ENCODE measurements around the gene ZNRF1.
A peak's percentile ranks its signal among the peaks of the same experiment; 100 is the strongest.

The ZNRF1 gene

DNA sequence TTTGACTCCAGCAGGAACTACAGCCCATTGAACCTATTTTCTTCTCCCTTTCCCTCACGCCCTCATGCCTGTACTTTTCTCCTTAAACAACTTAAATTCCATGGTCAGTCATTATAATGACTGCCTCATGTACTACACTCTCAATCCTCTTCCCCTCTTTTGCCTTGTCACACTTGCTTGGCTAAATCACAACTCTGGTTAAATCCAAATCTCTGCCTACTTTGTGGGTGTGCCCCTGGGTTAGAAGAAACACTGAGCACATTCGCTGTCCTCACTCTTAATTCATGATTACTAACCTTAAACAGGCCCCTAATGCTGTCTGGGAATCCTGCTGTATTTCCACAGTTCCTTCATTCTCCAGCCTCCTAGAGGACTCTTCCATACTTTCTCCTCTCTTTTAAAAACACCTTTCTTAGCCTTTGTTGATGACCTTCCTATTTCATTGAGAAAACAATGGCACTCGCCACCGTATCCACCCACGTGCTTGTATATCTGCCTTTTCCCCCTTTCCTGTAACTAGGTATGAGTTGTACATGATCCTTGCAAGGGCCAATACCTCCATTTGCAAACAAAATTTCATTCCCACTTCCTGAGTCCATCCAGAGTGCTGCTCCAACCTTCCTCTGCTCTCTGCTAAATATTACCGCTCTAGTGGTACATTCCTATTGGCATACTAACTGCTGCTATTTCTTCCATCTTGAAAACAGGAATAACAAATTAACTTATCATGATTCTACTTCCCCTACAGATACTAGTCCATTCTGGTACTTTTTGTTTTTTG, 28.9 kb downstream of the ZNRF1 start:
- no peak for DNase-seq (ENCODE audit: low spot score)

DNA sequence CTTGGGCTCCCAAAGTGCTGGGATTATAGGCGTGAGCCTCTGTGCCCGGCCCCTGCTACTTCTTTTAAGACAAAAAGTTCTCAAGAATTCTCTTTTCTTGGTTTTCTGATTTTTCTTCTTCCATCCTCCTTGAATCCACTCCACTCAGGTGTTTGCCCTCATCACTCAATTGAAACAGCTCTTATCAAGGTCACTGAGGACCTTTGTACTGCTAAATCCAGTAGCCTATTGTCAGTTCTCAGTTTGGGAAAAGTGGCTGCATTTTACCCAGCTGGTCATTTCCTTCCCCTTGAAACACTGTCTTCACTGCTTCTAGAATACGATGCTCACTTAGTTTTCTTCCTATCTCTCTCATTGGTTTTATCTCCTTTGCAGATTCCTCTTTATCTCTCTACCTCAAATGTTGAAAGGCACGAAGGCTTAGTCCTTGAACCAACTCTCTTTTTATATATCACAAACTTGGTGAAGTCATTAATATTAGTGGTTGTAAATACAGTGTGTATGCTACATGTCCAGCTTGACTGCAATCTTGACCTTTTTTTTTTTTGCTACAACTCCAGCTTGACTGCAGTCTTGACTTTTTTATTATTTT, 29.8 kb downstream of the ZNRF1 start:
- DNase-seq (ENCODE audit: low spot score) = no peak

DNA sequence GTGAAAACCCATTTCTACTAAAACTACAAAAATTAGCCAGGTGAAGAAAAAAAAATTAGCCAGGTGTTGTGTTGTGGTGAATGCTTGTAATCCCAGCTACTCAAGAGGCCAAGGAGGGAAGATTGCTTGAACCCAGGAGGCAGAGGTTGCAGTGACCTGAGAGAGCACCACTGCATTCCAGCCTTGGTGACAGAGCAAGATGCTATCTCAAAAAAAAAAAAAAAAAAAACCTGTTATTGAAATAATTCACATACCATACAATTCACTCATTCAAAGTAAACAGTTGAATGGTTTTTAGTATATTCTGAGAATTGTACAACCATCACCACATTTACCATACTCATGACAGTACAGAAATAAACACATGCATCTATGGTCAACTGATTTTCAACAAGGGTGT, 31.0 kb downstream of the ZNRF1 start:
- DNase-seq (ENCODE audit: low spot score) = no peak

DNA sequence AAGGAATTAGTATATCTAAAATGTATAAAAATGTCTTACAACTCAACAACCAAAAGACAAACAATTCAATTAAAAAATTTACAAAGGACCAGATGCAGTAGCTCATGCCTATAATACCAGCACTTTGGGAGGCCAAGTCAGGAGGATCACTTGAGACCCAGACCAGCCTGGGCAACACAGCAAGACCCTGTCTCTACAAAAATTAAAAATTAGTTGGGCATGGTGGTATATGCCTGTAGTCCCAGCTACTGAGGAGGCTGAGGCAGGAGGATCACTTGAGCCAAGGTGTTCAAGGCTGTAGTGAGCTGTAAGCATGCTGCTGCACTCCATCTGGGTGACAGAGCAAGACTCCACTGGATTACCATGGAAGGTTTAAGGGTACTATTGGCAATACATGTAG, 33.8 kb downstream of the ZNRF1 start:
- DNase-seq (ENCODE audit: low spot score) = no peak

DNA sequence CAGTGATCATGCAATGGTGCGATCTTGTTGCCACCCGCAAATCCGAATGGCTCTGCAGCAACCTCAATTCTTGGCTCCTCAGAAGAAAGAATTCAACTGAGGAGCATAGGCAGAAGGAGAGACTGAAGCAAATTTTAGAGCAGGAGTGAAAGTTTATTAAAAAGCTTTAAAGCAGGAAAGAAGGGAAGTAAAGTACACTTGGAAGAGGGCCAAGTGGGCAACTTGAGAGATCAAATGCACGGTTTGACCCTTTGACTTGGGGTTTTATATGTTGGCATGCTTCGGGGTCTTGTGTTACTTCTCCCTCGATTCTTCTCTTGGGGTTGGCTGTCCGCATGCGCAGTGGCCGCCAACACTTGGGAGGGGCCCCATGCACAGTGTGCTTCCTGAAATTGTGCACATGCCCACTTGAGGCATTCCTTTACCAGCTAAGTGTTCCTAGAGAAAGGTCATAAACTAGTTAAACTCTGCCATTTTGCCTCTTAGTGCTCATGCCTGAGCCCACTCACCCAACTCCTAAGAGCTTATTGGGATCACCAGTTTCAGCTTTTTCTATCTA, 36.7 kb downstream of the ZNRF1 start:
- no peak for DNase-seq (ENCODE audit: low spot score)

DNA sequence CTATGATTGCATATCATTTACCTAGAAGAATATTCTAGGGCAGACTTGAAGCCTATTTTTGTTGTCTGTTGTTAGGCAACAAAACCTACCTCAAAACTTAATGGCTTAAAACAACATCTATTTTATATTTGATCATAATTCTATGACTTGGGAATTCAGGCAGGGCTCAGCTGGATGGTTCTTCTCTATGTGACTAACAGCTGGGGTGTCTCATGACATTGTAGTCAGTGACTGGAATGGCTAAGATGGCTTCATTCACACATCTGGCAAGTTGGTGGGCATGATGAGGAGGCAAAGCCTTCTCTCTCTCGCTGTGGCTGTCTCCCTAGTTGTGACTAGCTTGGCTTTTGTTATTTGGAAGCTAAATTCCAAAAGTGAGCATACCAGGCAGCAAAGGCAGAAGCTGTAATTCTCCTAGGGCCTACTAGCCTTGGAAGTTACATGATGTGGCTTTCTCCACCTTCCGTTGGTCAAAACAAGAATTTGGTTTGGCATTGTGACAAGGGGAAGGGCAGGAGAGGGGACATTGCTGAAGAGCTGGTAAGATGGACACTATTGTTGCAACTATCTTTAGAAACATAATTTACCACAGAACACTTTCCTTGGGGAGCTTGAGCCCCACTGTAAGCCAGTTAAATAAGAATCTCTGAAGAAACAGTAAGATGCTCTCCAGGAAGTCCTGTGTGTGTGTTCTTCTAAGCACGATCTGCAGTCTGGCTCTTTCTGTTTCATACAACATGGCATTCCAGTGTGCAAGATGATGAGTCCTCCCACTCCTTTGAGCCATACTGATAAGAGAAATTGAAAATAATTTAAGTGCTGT, 39.4 kb downstream of the ZNRF1 start:
- DNase-seq (ENCODE audit: low spot score) = no peak

DNA sequence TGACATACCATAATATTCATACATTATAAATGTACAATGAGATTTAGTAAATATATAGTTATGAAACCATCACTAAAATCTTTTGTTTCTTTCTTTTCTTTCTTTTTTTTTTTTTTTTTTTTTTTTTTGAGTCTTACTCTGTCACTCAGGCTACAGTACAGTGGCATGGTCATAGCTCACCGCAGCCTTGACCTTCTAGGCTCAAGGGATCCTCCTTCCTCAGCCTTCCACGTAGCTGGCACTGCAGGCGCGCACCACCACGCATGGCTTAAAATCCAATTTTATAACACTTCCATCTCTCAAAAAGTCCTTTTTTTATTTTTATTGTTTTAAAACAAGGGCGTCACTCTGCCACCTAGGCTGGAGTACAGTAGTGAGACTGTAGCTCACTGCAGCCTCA, 41.1 kb downstream of the ZNRF1 start:
- DNase-seq (ENCODE audit: low spot score) = no peak

DNA sequence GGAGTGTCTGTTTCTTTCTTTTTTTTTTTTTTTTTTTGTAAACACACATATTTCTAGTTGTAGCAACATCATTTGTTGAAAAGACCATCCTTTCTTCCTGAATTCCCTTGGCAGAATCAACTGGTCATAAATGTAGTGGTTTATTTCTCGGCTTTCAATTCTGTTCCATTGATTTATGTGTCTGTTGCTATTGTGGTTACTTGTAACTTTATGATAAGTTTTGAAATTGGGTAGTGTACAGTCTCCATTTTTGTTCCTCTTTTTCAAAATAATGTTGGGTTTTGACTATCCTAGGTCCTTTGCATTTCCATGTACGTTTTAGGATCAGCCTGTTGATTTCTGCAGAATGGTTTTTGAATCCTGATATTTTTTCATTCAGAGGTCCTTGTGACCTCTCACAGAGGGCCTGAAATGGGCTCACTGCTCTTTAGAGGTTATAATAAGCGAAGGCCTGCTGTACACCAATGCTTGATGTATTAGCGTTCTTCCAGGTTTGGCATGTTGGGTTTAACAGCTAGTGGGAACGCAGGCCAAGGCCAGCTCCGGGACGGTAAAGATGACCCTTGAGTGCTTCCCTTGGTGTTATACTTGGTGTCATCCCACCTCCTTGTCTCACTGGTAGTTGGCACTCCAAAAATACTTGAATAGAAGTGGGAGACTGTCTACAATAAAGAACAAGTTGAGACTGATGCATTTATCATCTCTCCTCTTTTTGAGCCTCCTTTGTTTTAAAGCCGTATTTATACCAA, 43.8 kb downstream of the ZNRF1 start:
- DNase-seq (ENCODE audit: low spot score) = no peak

DNA sequence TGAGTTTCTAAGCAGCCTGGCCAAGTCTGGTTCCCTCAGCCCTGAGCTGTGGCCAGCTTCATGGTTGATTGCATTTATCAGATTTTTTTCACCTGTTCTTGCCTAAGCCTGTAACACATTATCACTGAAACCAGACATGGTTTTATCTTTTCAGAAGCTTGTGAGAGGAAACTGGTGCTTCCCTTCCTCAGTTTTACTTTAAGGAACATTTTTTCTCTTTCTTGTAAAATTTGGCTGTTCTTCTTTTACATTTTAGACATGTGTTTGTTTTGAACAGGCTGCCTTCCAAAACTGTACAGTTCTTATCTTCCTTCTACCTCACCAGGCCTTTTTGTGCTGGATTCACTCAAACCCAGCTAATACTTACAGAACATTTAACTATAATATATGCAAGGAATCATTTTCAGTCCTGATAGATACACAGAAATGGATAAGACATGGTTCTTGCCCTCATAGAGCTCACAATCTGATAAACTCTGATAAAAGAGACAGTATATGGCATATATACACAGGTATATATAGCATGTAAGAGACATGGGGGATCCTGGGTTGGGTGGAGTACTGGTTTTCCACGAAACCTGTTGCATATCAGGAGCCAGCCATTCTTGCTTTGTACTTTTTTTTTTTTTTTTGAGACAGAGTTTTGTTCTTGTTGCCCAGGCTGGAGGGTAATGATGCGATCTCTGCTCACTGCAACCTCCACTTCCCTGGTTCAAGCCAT, 44.5 kb downstream of the ZNRF1 start:
- peak; percentile 12 for DNase-seq (ENCODE audit: low spot score)

DNA sequence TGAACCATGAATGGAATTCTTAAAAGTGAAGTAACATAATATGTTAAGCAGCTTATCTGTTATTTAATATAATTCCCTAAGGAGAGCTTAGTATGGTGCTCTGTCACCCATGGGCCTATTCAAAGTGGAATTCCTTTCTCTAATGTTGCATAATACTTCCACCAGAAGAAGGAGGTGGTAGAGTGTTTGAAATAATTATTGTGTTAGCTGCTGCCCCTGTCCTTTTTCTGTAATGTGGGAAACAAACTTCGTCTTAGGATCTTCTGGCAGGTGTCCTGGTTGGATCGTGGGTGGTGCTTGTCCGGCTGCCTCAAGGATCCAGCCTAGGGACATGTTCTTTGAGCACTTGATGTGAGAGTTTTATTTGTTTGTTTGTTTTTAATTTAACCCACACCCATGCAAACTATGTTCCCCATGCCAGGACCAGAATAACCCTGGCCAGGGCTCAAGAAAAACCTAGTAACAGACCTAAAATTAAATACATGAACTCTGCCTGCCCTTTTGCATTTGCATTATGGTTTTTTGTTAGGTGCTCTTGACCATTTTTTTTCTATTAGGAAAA, 46.1 kb downstream of the ZNRF1 start:
- DNase-seq (ENCODE audit: low spot score) = no peak

DNA sequence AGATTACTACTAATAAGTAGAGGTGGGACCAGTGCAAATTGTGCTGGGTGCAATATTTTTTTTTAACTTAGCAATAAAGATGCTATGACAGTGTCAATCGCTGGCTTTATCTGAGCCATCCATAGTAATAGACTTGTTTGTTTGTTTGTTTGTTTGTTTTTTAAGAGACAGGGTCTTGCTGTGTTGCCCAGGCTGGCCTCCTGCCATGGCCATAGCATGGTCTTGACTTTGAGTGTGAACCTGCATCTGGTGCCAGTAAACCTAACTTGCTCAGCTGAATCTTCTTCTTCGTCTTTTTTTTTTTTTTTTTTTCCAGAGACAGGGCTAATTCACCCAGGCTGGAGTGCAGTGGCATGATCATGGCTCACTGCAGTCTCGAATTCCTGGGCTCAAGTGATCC, 46.6 kb downstream of the ZNRF1 start:
- no peak for DNase-seq (ENCODE audit: low spot score)

DNA sequence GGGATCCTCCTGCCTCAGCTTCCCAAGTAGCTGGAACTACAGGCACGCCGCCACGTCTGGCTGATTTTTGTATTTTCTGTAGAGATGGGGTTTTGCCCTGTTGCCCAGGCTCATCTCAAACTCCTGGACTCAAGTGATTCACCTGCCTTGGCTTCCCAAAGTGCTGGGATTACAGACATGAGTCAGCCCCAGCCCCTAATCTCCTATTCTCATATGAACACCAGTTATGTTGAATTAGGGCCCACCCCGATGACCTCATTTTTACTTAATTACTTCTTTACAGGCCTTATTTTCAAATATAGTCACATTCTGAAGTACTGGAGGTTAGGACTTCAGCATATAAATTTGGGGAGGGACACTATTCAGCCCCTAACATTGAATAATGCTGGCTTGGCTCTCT, 49.2 kb downstream of the ZNRF1 start:
- DNase-seq (ENCODE audit: low spot score) = no peak

DNA sequence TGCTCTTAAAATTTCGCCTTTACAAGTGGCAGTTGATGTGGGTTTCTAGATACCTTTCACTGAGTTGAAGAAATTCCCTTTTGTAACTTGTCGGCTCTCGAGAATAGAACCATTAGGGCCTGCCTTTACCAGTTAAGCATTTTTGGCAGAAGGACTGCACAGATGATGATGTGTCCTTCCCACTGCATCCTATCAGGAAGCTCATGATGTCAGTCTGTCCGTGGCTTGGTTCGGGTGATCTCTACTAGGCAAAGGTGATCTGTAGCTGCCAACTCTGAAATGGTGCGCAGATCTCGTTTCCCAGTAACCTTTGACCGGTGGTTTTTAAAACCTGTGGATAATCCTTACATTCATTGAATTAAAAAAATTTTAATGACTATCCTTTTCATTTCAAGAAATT, 49.7 kb downstream of the ZNRF1 start:
- no peak for DNase-seq (ENCODE audit: low spot score)

DNA sequence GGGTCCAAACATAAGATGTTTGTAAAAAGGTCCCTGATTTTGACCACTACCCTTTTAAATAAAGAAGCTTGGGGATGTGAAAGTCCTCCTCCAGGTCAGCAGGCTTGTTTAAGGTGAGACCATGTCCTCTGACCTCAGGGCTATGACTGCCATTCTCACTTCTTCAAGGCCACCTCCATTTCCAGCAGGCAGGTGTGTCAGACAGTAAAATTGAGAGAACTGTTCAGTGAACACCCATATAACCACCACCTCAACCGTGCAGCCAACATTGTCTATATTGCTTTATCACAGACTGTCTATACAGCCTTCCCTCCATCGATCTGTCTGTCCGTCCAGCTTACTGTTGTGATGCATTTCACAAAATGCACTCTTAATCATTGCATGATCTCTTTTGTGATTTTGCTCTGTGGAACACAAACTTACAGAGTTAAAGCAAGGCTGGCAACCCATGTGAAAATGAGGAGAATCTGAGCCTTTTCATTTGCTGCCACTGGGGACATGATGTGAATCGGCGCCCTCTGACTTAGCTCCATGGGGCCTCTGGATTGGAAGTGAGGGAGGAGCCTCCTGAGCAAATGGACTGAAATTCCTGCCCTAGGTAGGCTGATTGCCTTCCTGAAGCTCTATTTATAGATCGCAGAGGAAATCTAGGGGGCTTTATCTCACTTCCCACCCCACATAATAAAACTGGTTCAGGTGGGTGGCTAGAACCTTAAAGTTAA, 53.8 kb downstream of the ZNRF1 start:
- no peak for DNase-seq (ENCODE audit: low spot score)

DNA sequence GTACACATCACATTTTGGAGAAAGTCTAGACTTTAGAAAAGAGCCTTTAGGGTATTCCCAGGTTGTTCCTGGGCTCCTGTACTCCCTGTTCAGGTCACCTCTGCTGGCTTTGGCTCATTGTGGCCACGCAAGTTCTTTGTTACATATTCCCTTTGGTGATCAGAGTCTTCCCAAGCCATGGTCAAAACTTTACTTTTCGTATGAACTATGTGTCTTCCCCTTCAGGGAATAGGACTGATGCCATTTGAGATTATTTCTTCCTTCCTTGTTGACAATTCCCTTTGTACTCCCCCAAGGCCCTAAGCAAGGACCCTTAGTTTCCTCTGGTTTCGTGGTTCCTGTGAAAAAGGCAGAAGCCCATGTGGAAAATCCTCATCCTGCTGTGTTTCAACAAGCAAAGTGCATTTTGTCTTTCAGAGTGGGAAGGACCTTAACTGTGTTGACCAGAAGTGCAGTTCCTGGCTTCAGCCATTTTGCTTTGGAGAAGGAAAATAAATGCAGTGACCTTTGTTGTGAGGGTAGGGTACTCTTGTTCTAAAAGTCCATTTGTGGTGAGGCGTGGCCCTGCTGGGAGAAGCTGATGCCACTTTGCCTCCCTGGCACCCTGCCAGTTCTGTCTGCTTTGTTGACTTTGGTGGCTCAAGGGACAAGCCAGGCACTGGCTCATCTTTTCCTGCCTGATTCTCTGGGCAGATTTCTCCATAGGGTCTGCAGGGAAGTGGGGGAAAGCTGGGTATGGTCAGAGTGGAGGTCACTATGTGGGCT, 55.1 kb downstream of the ZNRF1 start:
- DNase-seq (ENCODE audit: low spot score) = peak; percentile 24

DNA sequence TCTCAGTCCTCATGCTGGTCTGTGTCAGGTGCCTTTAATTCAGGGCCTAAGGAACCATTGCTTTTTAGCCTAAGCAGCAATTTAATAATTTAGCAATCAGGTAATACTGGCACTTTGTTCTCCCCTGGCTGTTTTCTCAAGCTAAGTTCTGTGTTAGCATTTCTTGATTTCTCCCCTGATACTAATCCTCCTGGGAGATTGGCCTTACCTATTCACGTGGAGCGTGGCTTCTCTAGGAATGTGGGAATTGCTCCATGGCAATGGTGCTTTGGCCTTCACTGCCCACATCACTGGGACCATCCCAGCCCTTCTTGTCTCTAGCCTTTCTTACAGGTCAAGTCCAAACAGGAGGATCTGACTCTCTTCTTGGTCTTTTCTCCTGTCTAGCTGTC, 55.7 kb downstream of the ZNRF1 start:
- DNase-seq (ENCODE audit: low spot score) = no peak

DNA sequence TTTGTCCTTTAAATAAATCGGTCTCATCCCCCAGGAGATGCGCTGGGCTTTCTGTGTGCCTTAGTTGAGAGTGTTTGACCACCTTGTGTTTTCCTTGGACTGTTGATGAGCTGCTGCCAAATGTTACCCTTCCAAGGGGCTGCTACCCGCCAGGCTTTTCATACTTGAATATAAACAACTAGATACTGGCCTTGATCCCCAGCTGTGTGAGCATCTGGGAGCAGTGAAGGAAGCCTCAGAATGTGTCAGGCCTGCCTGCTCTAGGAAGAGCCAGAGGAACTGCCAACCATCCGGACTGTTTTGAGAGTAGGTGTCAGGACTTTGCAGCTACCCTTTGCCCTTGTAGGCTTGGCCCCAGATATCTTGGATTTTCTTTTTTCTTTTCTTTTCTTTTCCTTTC, 60.0 kb downstream of the ZNRF1 start:
- DNase-seq (ENCODE audit: low spot score) = no peak

DNA sequence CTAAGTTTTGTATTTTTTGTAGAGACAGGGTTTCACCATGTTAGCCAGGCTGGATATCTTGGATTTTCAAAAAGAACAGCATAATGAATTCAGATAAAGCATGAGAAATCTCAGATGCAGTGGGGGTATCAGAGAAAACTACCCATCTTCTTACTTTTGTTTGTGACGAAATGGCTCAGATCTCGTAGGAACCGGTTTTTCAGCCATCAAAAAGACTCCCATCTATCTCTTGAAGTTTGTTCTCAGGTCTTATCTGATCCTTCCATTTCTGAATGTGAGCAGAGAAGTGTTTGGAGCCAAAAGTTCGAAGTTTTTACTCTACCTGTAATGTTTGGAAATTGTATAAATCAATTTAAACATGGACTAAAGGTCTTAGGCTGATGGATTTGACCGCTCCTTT, 60.6 kb downstream of the ZNRF1 start:
- no peak for DNase-seq (ENCODE audit: low spot score)

DNA sequence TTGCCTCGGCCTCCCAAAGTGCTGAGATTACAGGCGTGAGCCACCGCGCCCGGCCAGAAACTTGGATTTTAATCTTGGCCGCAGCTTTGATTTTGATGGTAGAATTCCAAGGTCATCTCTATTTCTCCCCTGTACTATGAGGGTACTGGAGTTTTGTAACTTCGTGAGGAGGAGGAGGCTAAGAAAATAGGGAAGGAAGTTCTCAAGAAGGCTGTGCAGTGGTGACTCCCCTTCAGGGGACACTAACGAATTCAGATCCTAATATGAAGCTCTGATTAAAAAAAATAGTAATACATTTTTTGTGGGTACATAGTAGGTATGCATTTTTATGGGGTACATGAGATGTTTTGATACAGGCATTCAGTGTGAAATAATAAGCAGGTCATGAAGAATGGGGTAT, 61.9 kb downstream of the ZNRF1 start:
- DNase-seq (ENCODE audit: low spot score) = no peak

DNA sequence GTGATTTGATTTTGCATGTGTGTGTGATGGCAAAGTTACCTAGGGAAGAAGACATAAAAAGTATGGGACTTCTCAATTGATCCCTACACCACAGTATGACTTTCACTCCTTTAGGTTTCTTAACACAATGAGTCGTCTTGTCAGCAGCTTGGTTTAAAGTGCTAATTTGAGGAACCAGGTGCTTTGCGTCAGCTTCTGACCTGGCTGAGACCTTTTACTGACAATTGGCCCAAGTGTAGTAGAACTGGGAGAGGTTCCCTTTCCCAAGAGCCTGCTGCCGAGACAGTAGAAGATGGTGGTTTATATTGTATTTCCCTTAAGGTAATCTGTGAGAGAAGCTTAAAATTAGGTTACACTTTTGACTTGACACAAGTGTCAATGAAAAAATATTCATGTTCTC, 62.8 kb downstream of the ZNRF1 start:
- no peak for DNase-seq (ENCODE audit: low spot score)
